ENCODE measurements around the gene KCNT1. TPM values are rescaled to one million over a fixed set of nuclear protein-coding genes. Genes with fewer than 3 reads are reported as not detected.
A peak's percentile ranks its signal among the peaks of the same experiment; 100 is the strongest.
"Not testable (repeated sequence)": the region's sequence is repeated elsewhere in the genome, so short reads cannot be mapped to it uniquely, and the experiment has no call there.

The KCNT1 gene
- total and polyA plus RNA-seq, 5 donors: 0.17 to 1.1 (median 0.26) TPM; not detected in 1

- H3K27ac ChIP-seq (ENCODE audit: low read length): no peak overlapping the region
- intact Hi-C loops (cut with DNase I): no loop called here
- H3K4me1 ChIP-seq (ENCODE audit: control insufficient read depth, insufficient read depth, low read length): no peaks in the 10 kb centered on the region
- DNase-seq (no peak), ATAC-seq (no peak)
- H3K4me3 ChIP-seq (ENCODE audit: low read length): no peak overlapping the region
- H3K9me3 ChIP-seq (ENCODE audit: control insufficient read depth, low read length): no peaks in the 10 kb centered on the region
- 80% methylated on average over 32 of the region's 32 CpGs for WGBS
- H3K27me3 ChIP-seq (ENCODE audit: control insufficient read depth, insufficient read depth): no peaks in the 10 kb centered on the region
Measured at GRCh38 chr9:135664801-135665794, 36.9 kb upstream of the KCNT1 start.

DNA sequence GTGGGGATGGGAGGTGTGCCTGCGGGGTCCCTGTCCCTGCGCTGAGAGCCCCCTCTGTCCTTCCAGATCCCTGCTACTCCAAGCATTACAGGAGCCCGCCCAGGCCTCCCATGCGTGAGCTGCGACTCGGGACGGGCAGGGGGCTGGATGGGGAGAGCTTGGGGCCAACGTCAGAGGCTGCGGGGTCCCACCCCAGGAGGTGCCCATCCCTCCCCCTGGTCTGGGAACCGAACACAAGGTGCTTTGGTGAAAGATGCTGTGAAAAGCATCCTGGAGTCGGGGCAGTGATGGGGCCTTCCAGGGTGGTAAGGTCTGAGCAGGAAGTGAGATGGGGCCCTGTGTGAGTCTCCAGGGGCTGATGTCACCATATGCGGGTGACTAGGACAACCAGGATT is 36.2 kb upstream of the KCNT1 start:
- DNase-seq (no peak), ATAC-seq (no peak)
- intact Hi-C loops (cut with DNase I): no loop called here
- Histone ChIP-seq H3K4me1 (ENCODE audit: control insufficient read depth, insufficient read depth, low read length) (no peaks in the 10 kb centered on the region), H3K4me3 (ENCODE audit: low read length) (no peak overlapping the region), H3K27ac (ENCODE audit: low read length) (no peak overlapping the region), H3K27me3 (ENCODE audit: control insufficient read depth, insufficient read depth) (no peaks in the 10 kb centered on the region), H3K9me3 (ENCODE audit: control insufficient read depth, low read length) (no peaks in the 10 kb centered on the region)
- 81% methylated on average over 12 of the region's 12 CpGs for WGBS

DNA sequence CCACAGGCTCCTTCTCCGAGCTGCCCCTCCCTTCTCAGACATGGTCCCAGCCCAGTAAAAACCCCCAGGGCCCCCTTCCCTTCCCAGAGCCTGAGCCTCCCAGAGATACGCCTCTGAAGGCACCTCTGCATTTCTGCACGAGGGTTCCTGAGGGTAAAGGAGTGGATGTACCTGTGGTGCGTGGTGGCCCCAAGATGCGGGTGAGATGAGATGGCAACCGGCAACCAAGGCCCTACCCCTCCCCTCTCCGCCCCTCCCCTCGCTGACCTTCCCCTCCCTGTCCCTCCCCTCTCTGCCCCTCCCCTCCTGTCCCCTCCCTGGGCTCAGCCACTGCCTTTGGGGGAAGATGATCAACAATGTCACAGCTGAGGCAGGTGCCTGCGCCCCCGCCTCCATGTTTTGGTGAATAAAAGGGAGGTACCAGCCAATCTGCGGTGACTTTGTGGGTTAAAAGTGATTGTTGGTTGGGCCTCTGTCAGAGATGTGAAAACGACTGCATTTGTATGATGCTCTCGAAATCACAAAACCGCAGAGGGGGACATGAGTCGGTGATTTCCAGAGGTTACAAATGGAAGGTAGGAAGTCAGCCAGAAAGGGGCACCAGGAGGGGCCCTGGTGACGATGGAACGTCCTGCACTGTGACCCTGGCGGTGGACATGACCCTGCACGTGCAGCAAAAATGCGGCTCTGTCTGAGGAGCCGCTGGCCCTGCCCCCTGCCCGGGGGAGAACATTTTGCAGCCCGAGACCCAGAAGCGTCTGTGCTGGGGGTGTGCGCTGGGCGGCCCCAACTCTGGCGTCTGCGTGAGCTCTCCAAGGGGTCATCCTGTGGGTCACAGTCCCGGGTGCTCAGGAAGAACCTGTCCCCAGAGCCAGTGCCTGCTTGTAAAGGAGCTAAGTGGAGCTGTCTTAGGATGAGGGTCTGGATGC is 35.2 kb upstream of the KCNT1 start:
- 62% methylated on average over 29 of the region's 29 CpGs for WGBS
- intact Hi-C loops (cut with DNase I): no loop called here

GRCh38 chr9:135667463-135668001 is 34.5 kb upstream of the KCNT1 start:
- intact Hi-C loops (cut with DNase I): no loop called here
- 70% methylated on average over 9 of the region's 9 CpGs for WGBS
- ATAC-seq: no peak
- Histone ChIP-seq H3K4me3 (ENCODE audit: low read length) (no peak overlapping the region), H3K27ac (ENCODE audit: low read length) (no peak overlapping the region), H3K27me3 (ENCODE audit: control insufficient read depth, insufficient read depth) (no peaks in the 10 kb centered on the region), H3K4me1 (ENCODE audit: control insufficient read depth, insufficient read depth, low read length) (no peaks in the 10 kb centered on the region), H3K9me3 (ENCODE audit: control insufficient read depth, low read length) (no peaks in the 10 kb centered on the region)
- no peak for DNase-seq

More for the DNA sequence above, 35.2 kb upstream of the KCNT1 start:
- ATAC-seq (no peak), DNase-seq (no peak)
- H3K4me3 ChIP-seq (ENCODE audit: low read length): no peak overlapping the region
- no peaks in the 10 kb centered on the region for H3K9me3 ChIP-seq (ENCODE audit: control insufficient read depth, low read length)
- no peaks in the 10 kb centered on the region for H3K4me1 ChIP-seq (ENCODE audit: control insufficient read depth, insufficient read depth, low read length)
- H3K27me3 ChIP-seq (ENCODE audit: control insufficient read depth, insufficient read depth): no peaks in the 10 kb centered on the region
- no peak overlapping the region for H3K27ac ChIP-seq (ENCODE audit: low read length)

GRCh38 chr9:135669018-135669417 is 33.0 kb upstream of the KCNT1 start:
- WGBS: 87% methylated on average over 5 of the region's 5 CpGs
- not testable (repeated sequence) for ATAC-seq

GRCh38 chr9:135669616-135670285 is 32.2 kb upstream of the KCNT1 start:
- no peak overlapping the region for H3K27ac ChIP-seq (ENCODE audit: low read length)
- peak in 1 of 2 donors; percentile 24 for ATAC-seq
- no peaks in the 10 kb centered on the region for H3K4me1 ChIP-seq (ENCODE audit: control insufficient read depth, insufficient read depth, low read length)
- 92% methylated on average over 9 of the region's 9 CpGs for WGBS
- intact Hi-C loops (cut with DNase I): no loop called here
- H3K27me3 ChIP-seq (ENCODE audit: control insufficient read depth, insufficient read depth): no peaks in the 10 kb centered on the region
- DNase-seq: no peak
- H3K4me3 ChIP-seq (ENCODE audit: low read length): no peak overlapping the region
- no peaks in the 10 kb centered on the region for H3K9me3 ChIP-seq (ENCODE audit: control insufficient read depth, low read length)

More at GRCh38 chr9:135669018-135669417, 33.0 kb upstream of the KCNT1 start:
- H3K4me1 ChIP-seq (ENCODE audit: control insufficient read depth, insufficient read depth, low read length); H3K27ac ChIP-seq (ENCODE audit: low read length); H3K4me3 ChIP-seq (ENCODE audit: low read length); H3K27me3 ChIP-seq (ENCODE audit: control insufficient read depth, insufficient read depth); H3K9me3 ChIP-seq (ENCODE audit: control insufficient read depth, low read length); DNase-seq; intact Hi-C loops (cut with DNase I): not testable (repeated sequence)

DNA sequence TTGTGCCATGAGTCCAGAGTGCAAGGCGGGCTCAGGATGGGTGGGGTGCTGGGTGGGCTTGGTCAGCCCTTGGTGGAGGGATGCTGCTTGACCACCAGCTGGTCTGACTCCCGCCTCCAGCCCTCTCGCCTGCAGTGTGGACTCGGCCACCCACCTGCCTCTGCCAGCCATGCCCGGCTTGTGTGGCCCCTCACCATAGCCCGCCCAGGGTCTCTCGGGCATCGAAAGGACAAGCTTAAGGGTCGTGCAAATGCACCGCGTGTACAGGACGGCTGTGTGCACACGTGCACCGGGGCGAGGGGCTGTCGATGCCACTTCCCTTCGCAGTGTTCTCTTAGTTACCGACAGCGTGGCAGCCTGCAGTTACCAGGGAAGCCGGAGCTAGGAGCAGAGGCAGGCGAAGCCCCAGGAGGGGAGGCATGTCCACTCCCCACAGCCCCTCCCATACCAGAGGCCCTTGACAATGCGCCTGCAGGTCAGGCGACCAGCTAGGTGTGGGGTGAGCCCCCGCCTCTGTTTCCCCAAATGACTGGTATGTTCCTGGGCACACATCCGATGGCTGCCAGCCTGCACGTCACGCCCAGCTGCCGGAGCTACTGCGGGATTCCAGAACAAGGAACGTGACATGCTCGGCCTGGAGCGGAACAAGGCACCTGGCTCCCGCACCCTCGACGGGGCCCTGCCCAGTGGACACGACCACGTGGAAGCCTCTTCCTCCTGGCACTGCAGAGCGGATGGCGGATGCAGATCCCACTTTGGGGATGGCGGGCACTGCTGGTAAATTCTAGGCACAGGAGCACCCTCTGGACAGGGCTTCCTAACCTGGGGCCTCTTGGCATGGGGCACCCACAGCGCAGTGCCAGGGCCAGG is 31.0 kb upstream of the KCNT1 start:
- Histone ChIP-seq H3K27ac (ENCODE audit: low read length) (no peak overlapping the region), H3K4me1 (ENCODE audit: control insufficient read depth, insufficient read depth, low read length) (no peaks in the 10 kb centered on the region), H3K27me3 (ENCODE audit: control insufficient read depth, insufficient read depth) (no peaks in the 10 kb centered on the region), H3K9me3 (ENCODE audit: control insufficient read depth, low read length) (no peaks in the 10 kb centered on the region), H3K4me3 (ENCODE audit: low read length) (no peak overlapping the region)
- 85% methylated on average over 41 of the region's 41 CpGs for WGBS
- ATAC-seq: no peak
- DNase-seq: no peak
- intact Hi-C loops (cut with DNase I): no loop called here

GRCh38 chr9:135671591-135672041 is 30.4 kb upstream of the KCNT1 start:
- Histone ChIP-seq H3K4me1 (ENCODE audit: control insufficient read depth, insufficient read depth, low read length) (no peaks in the 10 kb centered on the region), H3K27me3 (ENCODE audit: control insufficient read depth, insufficient read depth) (no peaks in the 10 kb centered on the region), H3K27ac (ENCODE audit: low read length) (no peak overlapping the region), H3K4me3 (ENCODE audit: low read length) (no peak overlapping the region), H3K9me3 (ENCODE audit: control insufficient read depth, low read length) (no peaks in the 10 kb centered on the region)
- intact Hi-C loops (cut with DNase I): no loop called here
- ATAC-seq: no peak
- 49% methylated on average over 17 of the region's 17 CpGs for WGBS
- peak in 1 of 3 donors; percentile 3 for DNase-seq

GRCh38 chr9:135672786-135673185 is 29.2 kb upstream of the KCNT1 start:
- H3K9me3 ChIP-seq (ENCODE audit: control insufficient read depth, low read length); H3K4me1 ChIP-seq (ENCODE audit: control insufficient read depth, insufficient read depth, low read length); intact Hi-C loops (cut with DNase I); H3K27me3 ChIP-seq (ENCODE audit: control insufficient read depth, insufficient read depth); DNase-seq; H3K27ac ChIP-seq (ENCODE audit: low read length); ATAC-seq; H3K4me3 ChIP-seq (ENCODE audit: low read length): not testable (repeated sequence)
- 90% methylated on average over 7 of the region's 7 CpGs for WGBS

- no peak for DNase-seq
- Histone ChIP-seq H3K4me3 (ENCODE audit: low read length) (no peak overlapping the region), H3K27ac (ENCODE audit: low read length) (no peak overlapping the region), H3K4me1 (ENCODE audit: control insufficient read depth, insufficient read depth, low read length) (no peaks in the 10 kb centered on the region), H3K9me3 (ENCODE audit: control insufficient read depth, low read length) (no peaks in the 10 kb centered on the region), H3K27me3 (ENCODE audit: control insufficient read depth, insufficient read depth) (no peaks in the 10 kb centered on the region)
- ATAC-seq: no peak
- intact Hi-C loops (cut with DNase I): no loop called here
- WGBS: 84% methylated on average over 8 of the region's 8 CpGs
Measured at GRCh38 chr9:135673941-135674340, 28.0 kb upstream of the KCNT1 start.
